ENCODE results near the gene ARL4A. TPM values are rescaled to one million over a fixed set of nuclear protein-coding genes. Genes with fewer than 3 reads are reported as not detected.

The ARL4A gene
- total and polyA plus RNA-seq, 2 of the 8 experiments (the other 6 are each of a cell fraction or from before 2014, with no cell fraction given) = 14.5 to 29.2 TPM

DNA sequence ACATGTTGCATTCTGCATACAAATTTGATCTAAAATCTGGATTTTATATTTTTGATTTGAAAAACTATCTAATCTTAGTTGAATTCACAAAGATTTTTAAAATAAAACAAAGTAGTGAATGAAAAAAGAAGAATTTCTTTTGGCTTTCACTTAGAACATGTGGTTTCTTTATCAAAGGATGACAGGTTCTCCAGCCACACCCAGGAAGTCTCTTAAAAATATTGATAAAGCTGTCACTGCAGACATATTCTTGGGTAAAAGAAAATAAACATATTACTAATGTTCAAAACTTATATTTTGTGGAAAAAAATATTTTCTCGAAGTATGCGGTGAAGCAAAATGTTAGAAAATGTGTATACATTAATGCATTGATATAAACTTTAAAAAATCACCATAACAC is 44.3 kb downstream of the ARL4A start:
- Histone ChIP-seq H3K9ac (replicated peaks in 1 of 4; ENCODE audit: extremely low read depth in 1 of 4, low read depth in 3 of 4, low read length in 3 of 4) (no peak overlapping the region), H3K23me2 (ENCODE audit: low read depth, low read length) (no peaks in the 10 kb centered on the region), H3K4me3 (ENCODE audit: extremely low read depth in 1 of 4, insufficient read depth in 2 of 4, low read depth in 3 of 4, low read length in 4 of 4) (no peak overlapping the region), H2AFZ (ENCODE audit: low read length) (no peak overlapping the region), H2BK15ac (ENCODE audit: low read length) (no peak overlapping the region), H3K79me2 (ENCODE audit: control insufficient read depth in 1 of 2, insufficient read depth in 2 of 2, low read length in 2 of 2) (no peaks in the 10 kb centered on the region), H3K56ac (replicated peaks; ENCODE audit: insufficient read length, low read depth, low read length) (no peak overlapping the region), H3K14ac (ENCODE audit: insufficient read length) (no peak overlapping the region), H4K91ac (replicated peaks; ENCODE audit: insufficient read length, low read length) (no peak overlapping the region), H3K23ac (ENCODE audit: insufficient read length) (no peak overlapping the region), H3K4me2 (ENCODE audit: insufficient read depth in 1 of 2, low read depth in 2 of 2, low read length in 2 of 2) (no peak overlapping the region), H3K79me1 (ENCODE audit: low read depth, low read length) (no peaks in the 10 kb centered on the region), H3K36me3 (ENCODE audit: control insufficient read depth in 2 of 4, insufficient read depth in 4 of 4, low read length in 3 of 4) (no peaks in the 10 kb centered on the region), H3K4ac (replicated peaks; ENCODE audit: insufficient read length, low read depth, low read length) (no peak overlapping the region), H2AK5ac (ENCODE audit: low read depth, low read length) (no peak overlapping the region), H2BK12ac (ENCODE audit: low read depth, low read length) (no peak overlapping the region), H3K4me1 (replicated peaks in 1 of 4; ENCODE audit: control insufficient read depth in 3 of 4, insufficient read depth in 4 of 4, low read length in 3 of 4) (peaks cover 0 to 9% (median 4%) of the 10 kb centered on the region in 4 experiments; a peak in 4 of 7 replicates), H4K8ac (ENCODE audit: extremely low read depth, insufficient read depth, low read length) (no peak overlapping the region), H3K9me3 (ENCODE audit: insufficient read depth in 2 of 2, low read depth in 1 of 2, low read length in 1 of 2) (no peaks in the 10 kb centered on the region), H2BK20ac (ENCODE audit: low read length) (no peak overlapping the region), H3K27me3 (replicated peaks in 1 of 4; ENCODE audit: control insufficient read depth in 3 of 4, extremely low read depth in 1 of 4, insufficient read depth in 3 of 4, low read length in 3 of 4) (no peaks in the 10 kb centered on the region), H4K5ac (ENCODE audit: insufficient read length, low read depth, low read length) (no peak overlapping the region), H2BK5ac (ENCODE audit: low read depth, low read length) (no peak overlapping the region), H2BK120ac (replicated peaks; ENCODE audit: low read depth, low read length) (no peak overlapping the region), H3K18ac (ENCODE audit: extremely low read depth, low read length) (no peak overlapping the region; the same call in 1 of the 2 replicates), H4K20me1 (replicated peaks in 1 of 2; ENCODE audit: control insufficient read depth in 1 of 2, insufficient read depth in 2 of 2, low read length in 2 of 2) (no peaks in the 10 kb centered on the region), H3K27ac (ENCODE audit: low read depth, low read length) (no peak overlapping the region)
- ChIA-PET CTCF (ENCODE audit: partially characterized antibody) (interaction anchor here (1.0 kb wide), 1 partner anchor 212 kb away, joined by 3 read pairs; no protein-coding TSS in a partner anchor), POLR2A (ENCODE audit: partially characterized antibody) (no interaction called here)
- no peak for DNase-seq (ENCODE audit: low read depth in 1 of 2, low spot score in 2 of 2)
- no peak for TF ChIP-seq BCL11A (IDR thresholded peaks at IDR 0.05; ENCODE audit: low read depth in 2 of 2, low read length in 2 of 2)
- no peak for TF ChIP-seq POLR2A (IDR thresholded peaks at IDR 0.05; ENCODE audit: control extremely low read depth in 1 of 2, low read depth in 2 of 2, low read length in 2 of 2)
- TF ChIP-seq CHD1 (IDR thresholded peaks at IDR 0.05; ENCODE audit: low read depth, low read length) = no peak
- no peak for TF ChIP-seq EP300 (IDR thresholded peaks at IDR 0.05; ENCODE audit: borderline replicate concordance in 1 of 2, low read depth in 2 of 2, low read length in 2 of 2)
- no peak for TF ChIP-seq CEBPB (IDR thresholded peaks at IDR 0.05; ENCODE audit: low read depth, low read length)
- TF ChIP-seq SP2 (IDR thresholded peaks at IDR 0.05; ENCODE audit: low read length) = no peak
- TF ChIP-seq GTF2F1 (IDR thresholded peaks at IDR 0.05; ENCODE audit: borderline replicate concordance, low read depth, low read length) = no peak
- no peak for TF ChIP-seq FOSL1 (IDR thresholded peaks at IDR 0.05; ENCODE audit: insufficient read depth, low read depth, low read length)
- TF ChIP-seq JUN (IDR thresholded peaks at IDR 0.05; ENCODE audit: low read depth, low read length) = no peak
- TF ChIP-seq BACH1 (IDR thresholded peaks at IDR 0.05; ENCODE audit: low read length) = no peak
- TF ChIP-seq, protein P1, sequence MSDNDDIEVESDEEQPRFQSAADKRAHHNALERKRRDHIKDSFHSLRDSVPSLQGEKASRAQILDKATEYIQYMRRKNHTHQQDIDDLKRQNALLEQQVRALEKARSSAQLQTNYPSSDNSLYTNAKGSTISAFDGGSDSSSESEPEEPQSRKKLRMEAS (IDR thresholded peaks at IDR 0.05) = no peak
- no peak for FAIRE-seq
- WGBS, 2 experiments (ENCODE audit: extremely low coverage in 1 of 2, insufficient coverage in 1 of 2, insufficient read length in 1 of 2, insufficient replicate concordance in 2 of 2, low coverage in 1 of 2, low lambda C conversion rate in 2 of 2, missing lambda C conversion rate in 1 of 2) = 87% methylated on average over 2 of the region's 2 CpGs; no CpG with 5 or more reads in 1 of the 2 experiments

Measured in H1 (cell line).